Measurements from ENCODE around the gene KCNIP3.
"Not testable (repeated sequence)": the region's sequence is repeated elsewhere in the genome, so short reads cannot be mapped to it uniquely, and the experiment has no call there.

Gene KCNIP3

DNA sequence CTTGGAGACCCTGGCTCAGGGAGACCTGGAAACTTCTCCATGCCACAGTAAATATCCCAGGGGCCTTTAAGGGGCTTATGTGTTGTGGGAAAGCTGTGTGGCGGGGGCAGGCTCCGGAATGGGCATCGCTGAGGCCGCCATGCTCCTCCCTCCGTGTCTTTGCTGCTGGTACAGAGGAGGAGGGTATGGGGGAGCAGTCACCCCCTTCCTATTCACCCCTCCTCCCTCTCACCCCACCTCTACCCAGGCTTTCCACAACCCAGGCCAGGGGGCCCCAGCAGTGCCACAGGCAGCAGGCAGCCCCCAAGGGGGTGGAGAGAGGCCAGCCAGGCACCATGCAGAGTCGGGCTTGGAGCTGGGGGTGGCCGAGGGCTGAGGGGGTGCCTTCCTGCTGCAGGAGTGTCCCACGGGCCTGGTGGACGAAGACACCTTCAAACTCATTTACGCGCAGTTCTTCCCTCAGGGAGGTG, 77.3 kb downstream of the KCNIP3 start:
- DNase-seq, result no peak

GRCh38 chr2:95374921-95375471, 77.8 kb downstream of the KCNIP3 start:
- DNase-seq, result no peak

- no peak for DNase-seq
Measured at GRCh38 chr2:95375532-95376150, 78.5 kb downstream of the KCNIP3 start.

DNA sequence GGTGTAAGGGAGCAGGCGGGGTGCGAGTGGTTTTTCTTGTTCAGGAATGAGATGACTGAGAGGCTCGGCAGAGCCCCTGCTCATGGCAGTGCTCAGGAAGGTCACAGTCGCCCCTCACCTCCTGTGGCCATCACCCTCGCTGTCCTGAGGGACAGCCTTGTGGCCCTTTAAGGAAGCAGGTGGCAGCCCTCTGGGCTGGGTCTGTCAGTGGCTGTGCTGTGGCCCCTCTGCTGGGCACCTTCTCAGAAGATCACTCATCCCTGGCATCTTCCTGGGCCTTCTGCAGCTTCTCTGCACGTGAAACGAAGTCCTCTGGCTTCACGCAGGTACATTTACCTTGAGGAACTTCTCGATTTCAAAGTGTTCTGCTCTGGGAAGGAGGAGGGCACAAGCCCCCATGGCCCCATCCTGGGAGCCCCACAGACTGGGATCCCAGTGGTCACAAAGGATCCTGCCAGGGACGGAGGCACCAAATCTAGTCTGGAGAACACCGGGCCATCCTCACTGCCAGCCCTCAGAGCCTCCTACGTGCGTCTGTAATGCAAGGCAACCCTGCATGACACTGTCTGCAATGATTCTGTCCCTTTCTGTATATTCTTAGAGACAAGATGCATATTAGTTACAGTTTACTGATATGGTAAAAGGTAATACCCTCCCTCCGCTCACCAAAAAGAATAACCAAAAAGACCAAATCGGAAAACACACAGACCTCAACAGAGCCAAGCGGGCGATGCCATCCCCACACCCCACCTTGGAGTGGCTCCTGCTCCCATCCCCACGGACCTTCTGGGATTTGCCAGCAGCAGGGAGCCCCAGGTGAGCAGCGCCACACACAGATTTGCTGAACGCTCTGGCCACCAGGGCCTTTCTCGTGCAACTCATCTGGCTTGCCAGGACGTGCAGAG, 79.4 kb downstream of the KCNIP3 start:
- DNase-seq, result no peak

GRCh38 chr2:95377216-95378123, 80.3 kb downstream of the KCNIP3 start:
- no peak for DNase-seq

- DNase-seq, result not testable (repeated sequence)
Measured at GRCh38 chr2:95378281-95378680, 81.1 kb downstream of the KCNIP3 start.

GRCh38 chr2:95379371-95379831, 82.3 kb downstream of the KCNIP3 start:
- DNase-seq, result no peak

- DNase-seq, result no peak
Measured at GRCh38 chr2:95380280-95380679, 83.1 kb downstream of the KCNIP3 start.

GRCh38 chr2:95380731-95381130, 83.6 kb downstream of the KCNIP3 start:
- no peak for DNase-seq

DNA sequence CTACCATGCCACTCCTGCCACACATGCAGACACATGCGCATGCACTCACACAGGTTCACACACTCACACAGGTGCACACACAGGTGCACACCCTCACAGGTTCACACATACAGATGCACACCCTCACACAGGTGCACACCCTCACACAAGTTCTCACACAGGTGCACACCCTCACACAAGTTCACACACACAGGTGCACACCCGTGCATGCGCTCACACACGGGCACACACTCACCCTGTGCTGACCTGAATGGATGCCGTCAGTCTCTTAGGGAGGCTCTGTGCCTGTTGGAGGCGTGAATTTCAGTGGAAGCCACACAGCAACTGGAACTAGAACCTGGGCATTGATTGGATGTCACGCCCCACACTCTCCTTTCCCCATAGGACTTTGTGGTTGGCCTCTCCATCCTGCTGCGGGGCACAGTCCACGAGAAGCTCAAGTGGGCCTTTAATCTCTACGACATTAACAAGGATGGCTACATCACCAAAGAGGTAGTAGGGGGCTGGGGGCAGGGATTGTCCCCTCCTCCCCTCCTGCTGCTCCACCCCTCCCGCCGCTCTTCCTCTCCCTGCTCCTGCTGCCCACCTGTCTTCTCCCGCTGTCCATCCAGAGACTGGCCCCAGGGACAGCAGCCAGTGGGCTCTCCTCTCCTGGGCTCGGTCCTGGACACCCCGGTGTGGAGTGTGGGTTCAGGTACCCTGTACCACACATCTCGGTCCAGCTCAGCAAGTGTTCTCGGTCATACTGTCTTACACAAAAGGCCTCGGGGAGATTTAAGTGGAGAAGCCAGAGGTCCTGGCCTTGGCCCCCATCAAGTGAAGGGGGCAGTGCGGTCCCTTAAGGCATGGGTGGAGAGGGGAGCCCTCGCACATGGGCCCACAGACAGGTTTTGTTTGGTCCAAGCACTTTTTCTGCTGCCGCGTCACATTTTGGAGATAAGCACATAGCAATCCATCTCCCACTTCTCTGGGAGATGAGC, 84.4 kb downstream of the KCNIP3 start:
- no peak for DNase-seq

DNA sequence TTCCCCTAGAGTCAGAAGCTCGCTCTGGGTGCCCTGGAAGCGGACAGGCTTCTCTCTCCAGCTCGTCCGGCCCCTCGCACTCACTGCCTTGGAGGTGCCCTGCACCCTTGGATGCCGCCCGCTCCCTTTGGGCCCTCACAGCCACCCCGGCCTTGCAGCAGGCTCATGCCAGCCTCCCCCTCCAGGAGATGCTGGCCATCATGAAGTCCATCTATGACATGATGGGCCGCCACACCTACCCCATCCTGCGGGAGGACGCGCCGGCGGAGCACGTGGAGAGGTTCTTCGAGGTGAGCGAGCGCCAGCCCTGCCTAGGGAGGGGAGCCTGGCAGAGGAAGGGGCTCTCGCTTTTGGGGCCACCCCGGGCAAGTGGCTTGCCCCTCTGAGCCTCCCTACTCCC, 85.0 kb downstream of the KCNIP3 start:
- no peak for DNase-seq

DNA sequence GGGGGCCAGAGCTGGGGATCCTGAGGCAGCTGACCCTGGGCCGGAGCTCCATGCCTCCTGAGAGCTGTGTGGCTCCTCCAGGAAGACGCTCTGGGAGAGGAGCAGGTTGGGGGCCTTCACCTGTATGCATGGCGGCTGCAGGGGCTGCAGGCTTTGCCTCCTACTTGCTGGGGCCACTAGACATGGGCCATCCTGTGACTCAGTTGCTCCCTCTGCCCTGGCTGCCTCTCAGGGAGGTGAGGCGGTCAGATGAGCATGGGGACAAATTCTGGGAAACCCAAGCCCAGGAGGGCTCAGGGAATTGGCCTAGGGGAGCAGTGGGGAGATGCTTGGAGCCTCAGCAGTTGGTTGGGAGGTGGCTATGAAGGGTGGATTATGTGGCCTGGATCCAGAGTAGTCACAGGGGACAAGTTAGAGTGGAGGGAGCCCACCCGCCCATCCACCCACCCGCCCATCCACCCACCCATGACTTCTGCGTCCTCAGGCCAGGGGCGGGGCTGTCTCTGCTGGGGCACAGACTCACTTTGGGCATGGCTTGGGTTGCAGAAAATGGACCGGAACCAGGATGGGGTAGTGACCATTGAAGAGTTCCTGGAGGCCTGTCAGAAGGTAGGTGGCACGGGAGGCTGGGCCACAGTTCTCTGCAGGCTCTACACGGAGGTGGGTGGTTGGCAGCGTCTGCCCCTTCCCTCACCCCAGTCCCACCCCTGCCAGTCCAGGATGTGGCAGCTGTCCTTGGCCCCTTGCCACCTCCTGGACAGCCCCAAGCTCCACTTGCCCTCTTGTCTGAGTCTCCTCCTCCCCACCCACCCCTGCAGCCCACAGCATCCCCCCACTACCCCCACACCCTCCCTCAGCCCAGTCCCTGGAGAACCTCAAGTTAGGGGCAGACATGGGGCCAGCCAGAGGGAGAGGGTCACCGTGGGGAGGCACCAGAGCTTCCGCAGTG, 85.8 kb downstream of the KCNIP3 start:
- DNase-seq, result no peak

- DNase-seq, result no peak
Measured at GRCh38 chr2:95383635-95384027, 86.5 kb downstream of the KCNIP3 start.

- DNase-seq, result no peak
Measured at GRCh38 chr2:95384854-95385569, 87.9 kb downstream of the KCNIP3 start.

DNA sequence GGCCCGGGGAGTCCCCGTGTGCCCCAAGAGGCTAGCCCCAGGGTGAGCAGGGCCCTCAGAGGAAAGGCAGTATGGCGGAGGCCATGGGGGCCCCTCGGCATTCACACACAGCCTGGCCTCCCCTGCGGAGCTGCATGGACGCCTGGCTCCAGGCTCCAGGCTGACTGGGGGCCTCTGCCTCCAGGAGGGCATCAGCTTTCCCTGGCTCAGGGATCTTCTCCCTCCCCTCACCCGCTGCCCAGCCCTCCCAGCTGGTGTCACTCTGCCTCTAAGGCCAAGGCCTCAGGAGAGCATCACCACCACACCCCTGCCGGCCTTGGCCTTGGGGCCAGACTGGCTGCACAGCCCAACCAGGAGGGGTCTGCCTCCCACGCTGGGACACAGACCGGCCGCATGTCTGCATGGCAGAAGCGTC, 88.4 kb downstream of the KCNIP3 start:
- DNase-seq, result no peak

DNA sequence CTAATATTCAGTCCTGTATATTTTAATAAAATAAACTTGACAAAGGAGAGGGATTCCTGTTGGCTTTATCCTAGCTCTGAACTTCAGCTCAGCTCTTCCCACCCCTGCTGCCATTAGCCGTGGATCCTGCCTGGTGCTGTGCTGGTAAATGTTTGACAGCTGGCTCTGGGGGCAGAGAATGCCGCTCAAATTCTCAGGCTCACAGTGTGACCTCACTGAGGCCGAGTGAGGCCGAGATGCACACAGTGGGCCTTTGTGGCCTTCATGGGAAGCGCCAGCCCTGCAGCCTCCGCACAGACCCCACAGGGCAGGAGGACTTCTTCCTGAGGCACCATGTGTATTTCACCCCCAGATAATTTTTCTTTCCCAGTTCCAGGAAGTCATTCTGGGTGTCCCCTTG, 88.9 kb downstream of the KCNIP3 start:
- no peak for DNase-seq

DNA sequence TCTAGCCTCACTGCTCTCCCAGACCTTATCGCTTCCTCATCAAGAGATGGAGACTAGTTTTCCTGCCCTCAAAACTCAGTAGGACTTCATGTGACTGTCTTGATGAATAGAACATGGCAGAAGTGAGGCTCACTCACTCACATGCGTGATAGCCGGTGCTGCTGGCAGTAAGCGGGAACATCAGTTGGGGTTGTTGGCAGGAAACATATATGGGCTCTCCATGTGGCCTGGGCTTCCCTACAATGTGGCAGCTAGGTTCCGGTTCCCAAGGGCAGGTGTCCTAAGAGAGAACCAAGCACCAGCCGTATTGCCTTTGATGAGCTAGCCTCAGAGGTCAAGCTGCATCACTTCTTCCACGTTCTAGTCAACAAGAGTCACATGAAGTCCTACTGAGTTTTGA, 90.2 kb downstream of the KCNIP3 start:
- no peak for DNase-seq

DNA sequence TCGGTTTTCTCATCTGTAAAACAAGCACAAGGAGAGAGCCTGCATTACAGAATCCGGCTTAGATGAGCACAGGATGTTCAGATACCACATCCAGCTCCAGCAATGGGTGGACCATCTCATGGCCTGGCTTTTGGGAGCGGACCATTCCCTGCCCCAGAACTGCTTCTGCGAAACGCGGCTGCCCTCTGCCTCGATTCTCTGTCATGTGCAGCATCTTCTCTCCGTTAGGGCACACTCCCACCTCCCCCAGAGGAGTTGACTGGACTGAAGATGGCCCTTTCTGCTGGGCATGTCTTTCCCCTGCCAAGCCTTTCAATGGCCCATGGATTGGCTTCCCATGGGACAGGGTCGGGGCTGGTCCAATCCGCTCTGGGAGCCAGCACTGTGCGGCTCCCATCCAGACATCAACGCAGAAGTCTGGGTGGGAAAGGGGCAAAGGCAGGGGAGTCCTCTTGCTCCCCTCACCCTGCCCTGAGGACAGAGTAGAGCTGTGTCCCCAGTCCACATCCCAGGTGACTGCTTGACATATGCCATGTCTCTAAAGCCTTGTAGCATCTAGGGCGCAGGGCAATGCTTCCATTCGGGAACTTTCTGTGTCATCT, 91.0 kb downstream of the KCNIP3 start:
- no peak for DNase-seq

DNA sequence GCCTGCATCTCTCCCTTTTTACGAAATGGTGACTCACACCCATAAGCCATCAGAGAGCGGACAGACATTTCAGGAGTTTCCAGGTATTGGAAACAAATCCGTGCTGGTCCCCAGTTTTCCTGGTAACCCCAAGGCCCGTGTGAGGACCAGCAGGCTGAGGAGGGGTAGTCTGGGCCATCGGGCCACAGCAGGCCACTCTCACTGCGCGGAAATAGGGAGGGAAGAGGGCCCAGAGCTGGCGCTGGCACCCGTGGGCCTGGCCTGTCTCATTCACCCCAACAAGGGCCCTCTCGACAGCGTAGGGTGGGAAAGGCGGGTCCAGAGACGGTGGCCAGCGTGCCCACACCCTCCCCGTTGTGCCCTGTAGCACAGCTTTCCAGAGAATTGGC, 91.7 kb downstream of the KCNIP3 start:
- DNase-seq, result no peak
